ENCODE results near the gene ZXDC.

DNA sequence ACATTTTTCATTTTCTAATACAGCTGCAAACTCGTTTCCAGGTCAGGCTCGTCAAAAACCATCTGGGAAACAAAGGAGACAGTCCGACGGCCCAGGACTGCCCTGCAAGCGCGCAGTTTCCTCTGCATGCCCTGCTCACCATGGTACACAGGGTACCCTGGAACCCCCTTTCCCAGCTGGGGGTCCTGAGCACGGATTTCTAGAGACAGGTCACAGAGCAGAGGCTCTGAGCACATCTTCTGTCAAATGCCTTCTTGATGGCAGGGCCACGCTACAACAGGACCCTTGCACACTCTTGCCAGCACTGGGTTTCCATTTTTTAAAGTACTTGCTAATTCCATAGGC is 8.1 kb downstream of the ZXDC start:
- TF ChIP-seq, protein P1, sequence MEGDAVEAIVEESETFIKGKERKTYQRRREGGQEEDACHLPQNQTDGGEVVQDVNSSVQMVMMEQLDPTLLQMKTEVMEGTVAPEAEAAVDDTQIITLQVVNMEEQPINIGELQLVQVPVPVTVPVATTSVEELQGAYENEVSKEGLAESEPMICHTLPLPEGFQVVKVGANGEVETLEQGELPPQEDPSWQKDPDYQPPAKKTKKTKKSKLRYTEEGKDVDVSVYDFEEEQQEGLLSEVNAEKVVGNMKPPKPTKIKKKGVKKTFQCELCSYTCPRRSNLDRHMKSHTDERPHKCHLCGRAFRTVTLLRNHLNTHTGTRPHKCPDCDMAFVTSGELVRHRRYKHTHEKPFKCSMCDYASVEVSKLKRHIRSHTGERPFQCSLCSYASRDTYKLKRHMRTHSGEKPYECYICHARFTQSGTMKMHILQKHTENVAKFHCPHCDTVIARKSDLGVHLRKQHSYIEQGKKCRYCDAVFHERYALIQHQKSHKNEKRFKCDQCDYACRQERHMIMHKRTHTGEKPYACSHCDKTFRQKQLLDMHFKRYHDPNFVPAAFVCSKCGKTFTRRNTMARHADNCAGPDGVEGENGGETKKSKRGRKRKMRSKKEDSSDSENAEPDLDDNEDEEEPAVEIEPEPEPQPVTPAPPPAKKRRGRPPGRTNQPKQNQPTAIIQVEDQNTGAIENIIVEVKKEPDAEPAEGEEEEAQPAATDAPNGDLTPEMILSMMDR (IDR thresholded peaks at IDR 0.05; ENCODE audit: low read depth, low read length, poor library complexity, severe bottlenecking) = no peak
- no peak for TF ChIP-seq EZH2phosphoT487 (IDR thresholded peaks at IDR 0.05; ENCODE audit: borderline replicate concordance, low read length)

Measured in DOHH2 (cell line).